ENCODE results near the gene TNFRSF19.

Gene TNFRSF19

DNA sequence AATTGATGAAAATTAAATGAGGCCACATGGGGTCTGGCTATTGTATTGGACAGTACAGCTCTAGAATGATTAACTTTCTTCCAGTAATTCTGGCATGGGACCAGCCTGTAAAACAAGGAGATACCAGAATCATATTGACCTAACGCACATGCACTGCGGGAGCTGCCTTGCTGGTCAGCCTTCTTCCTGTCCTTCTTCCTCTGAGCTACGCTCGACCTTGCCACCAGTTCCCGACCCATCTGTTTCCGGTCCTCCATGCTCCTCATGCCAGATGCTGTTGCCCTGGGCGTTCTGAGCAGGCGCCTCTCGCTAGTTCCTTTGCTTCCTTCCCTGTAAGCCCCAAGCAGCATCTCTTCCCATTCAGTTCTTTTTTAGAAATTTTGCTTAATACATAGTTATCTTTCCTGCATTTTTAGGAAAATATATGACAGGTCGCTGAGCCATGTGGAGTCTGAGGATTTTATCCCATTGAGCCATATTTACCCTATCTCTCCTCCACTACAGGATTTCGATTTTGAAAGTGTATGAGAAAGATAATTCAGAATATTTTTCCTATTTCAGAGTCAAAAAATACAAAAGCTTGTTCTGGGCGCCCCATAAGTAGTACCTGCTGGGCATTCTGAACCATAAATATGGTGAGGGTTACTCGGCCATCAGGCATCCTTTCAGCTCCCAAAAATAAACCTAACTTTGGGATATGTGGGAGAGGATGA is 38.6 kb downstream of the TNFRSF19 start:
- no peak for DNase-seq

- DNase-seq = no peak
These were observed 39.2 kb downstream of the TNFRSF19 start for GRCh38 chr13:23609414-23609760.

DNA sequence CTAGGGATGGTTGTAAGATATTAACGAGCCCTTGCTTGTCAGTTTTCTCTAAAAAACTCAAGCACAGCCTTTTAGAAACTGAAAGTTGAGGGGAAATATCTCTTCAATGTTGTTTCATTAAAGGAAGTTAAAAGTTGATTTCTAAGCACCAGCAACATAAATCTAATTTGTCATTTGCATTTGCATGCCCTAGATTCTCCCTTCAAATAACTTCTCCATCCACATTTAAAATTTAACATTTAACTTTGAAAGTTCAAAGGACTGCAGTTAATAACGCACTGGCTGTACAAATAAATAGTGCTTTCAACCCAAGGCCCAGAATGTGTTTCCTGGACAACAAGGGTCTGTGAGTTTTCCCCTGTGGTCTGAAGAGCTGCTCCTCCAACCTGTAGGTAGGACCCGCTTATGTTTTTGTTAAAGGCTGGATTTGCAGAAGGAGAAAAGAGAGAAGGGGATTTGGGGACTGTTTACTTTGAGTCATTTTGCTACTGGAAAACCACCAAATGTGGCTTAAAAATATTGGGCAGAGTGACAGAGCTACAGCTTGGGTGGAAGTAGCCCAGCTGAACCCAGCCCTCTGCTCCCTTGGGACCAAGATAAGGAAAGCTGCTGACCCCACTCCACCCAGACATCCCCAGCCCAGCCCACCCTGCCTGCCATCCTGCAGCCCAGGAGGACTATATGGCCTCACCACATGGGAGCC is 39.8 kb downstream of the TNFRSF19 start:
- no peak for DNase-seq

GRCh38 chr13:23610966-23611491 is 40.8 kb downstream of the TNFRSF19 start:
- DNase-seq = no peak

- no peak for DNase-seq
These were observed 42.0 kb downstream of the TNFRSF19 start for GRCh38 chr13:23612182-23612581.

DNA sequence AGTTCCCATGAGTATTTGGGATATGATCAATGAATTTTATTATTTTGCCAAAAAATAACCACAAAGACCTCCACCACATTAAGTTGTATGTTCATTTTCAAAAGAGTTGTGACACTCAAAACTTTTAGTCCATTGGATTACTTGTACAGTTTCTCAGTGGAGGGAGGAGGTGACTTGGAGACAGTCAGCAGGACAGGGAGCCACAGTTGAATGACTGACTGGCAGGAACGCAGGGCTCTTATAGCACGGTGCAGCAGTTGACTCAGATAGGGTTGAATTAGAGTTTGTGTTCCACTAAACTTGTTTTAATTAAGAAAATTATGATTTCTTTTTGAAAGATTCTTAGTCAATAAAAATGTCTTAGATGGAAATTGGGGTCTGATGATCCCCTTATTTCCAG is 42.5 kb downstream of the TNFRSF19 start:
- no peak for DNase-seq

DNA sequence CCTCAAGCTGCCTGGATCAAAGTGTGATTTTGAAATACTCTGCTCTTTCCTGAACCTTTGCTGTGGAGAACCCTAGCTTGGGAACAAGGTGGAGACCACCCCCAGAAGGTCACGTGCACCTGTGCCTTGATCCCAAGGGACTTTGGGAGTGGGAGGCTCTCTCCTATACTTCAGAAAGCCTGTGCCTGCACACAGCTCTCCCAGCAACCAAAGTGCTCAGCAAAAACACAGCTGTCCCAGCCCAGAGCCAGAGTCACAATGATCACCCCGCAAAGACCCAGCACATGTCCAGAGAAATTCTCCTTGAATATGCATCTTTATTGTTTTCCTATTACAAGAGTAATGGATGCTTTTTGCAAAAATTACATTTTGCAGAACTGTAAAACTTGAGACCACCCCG is 43.4 kb downstream of the TNFRSF19 start:
- no peak for DNase-seq

DNA sequence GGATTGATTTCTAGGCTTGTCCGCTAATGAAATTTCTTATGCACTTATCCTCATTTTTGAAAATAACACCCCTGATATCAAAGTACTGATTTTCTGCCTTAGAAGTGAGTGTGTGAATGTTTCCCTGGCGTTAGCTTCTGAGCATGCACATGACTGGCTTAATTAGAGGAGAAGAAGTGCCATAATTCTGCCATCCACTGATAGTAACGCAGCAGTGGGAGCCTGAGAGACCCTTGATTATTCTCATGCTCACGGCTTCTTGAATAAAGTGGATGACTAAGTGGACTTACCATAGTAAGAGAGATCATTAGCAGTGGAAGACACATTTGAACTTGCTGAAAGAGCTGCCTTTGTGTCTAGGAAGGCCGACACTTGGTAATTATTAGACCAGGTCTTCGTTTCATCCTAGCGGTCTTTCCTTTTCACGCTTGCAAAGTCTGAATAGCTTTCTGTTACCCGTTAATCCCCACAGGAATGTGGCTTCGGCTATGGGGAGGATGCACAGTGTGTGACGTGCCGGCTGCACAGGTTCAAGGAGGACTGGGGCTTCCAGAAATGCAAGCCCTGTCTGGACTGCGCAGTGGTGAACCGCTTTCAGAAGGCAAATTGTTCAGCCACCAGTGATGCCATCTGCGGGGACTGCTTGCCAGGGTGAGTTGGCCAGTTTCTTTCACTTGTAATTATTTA is 45.3 kb downstream of the TNFRSF19 start:
- no peak for DNase-seq

- DNase-seq = no peak
These were observed 46.0 kb downstream of the TNFRSF19 start for GRCh38 chr13:23616228-23616627.

GRCh38 chr13:23617551-23618024 is 47.4 kb downstream of the TNFRSF19 start:
- DNase-seq = no peak

- DNase-seq = no peak
These were observed 48.1 kb downstream of the TNFRSF19 start for GRCh38 chr13:23618341-23618740.

- DNase-seq = no peak
These were observed 49.0 kb downstream of the TNFRSF19 start for GRCh38 chr13:23619068-23619855.

GRCh38 chr13:23620211-23620610 is 50.0 kb downstream of the TNFRSF19 start:
- no peak for DNase-seq

- no peak for DNase-seq
These were observed 50.6 kb downstream of the TNFRSF19 start for GRCh38 chr13:23620613-23621315.

- DNase-seq = no peak
These were observed 51.1 kb downstream of the TNFRSF19 start for GRCh38 chr13:23621316-23621645.

DNA sequence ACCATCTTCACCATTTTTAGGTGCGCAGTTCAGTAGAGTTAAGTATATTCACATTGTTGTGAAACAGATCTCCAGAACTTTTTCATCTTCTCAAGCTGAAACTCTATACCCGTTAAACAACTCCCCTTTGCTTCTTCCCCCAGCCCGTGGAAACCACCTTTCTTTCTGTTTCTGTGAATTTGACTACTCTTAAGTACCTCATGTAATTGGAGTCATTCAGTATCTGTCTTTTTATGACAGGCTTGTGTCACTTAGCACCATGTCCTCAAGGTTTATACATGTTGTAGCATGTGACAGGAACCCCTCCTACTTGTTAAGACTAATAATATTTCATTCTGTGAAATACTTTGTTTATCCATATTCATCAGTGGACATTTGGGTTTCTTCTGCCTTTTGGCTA is 52.8 kb downstream of the TNFRSF19 start:
- DNase-seq = no peak

- no peak for DNase-seq
These were observed 53.2 kb downstream of the TNFRSF19 start for GRCh38 chr13:23623394-23623793.

- no peak for DNase-seq
These were observed 56.5 kb downstream of the TNFRSF19 start for GRCh38 chr13:23626700-23627099.

DNA sequence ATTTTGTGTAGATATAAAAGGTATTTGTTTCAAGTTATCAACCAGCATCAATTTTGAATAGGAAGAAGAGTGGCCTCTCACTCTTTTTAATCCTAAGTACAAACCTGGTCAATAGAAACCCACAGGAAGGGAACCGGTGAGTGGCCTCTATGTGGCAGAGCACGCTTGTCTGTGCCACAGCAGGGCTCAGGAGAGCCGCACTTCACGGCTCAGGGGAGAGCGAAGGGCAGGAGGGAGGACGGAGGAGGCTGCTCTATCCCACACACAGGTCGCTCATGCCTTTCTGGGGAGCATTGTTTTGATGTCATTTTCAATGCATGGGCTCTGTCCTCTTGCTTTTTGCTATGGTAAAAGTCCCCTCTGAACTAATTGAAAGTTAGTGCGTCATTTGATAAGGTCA is 57.2 kb downstream of the TNFRSF19 start:
- DNase-seq = no peak

- DNase-seq = no peak
These were observed 58.0 kb downstream of the TNFRSF19 start for GRCh38 chr13:23628250-23628649.

DNA sequence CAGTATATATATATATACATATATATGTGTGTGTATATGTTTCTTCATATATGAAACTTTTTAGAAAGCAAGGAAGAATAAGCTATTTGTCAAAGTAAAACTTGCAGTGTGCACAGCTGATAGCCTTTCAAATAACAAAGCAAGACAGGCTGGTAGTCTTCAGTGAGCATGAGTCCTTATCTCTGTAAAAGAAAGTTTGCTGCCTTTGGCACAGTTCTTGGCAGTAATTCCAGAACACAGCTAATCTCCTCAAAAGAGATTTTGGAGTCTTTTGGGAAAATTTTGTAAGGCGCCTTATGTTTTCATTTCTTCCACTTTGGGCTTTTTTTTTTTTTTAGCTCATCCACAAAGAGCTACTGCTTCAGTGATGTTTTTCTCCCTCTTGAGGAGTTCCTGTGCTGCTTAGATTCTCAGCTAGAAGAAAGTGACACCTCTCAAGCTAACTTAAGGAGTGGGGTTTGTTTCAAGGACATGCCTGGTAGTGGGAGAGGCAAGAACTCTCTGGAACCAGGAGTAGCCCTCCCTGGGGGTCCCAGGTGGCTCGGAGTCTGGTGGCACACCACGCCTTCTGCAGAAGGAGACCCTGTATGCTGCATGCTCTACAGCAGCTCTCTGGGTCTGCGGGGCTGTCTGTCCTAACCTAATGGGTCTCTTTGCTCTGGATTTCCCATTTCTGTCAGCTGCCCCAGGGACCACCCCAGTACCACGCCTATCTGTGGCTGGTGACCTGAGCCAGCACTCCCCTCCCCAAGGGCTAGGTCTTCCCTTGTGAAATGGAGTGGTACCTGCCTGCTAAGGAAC is 58.8 kb downstream of the TNFRSF19 start:
- DNase-seq = no peak
